GM19328 (cell line): Measurements from ENCODE around the gene TMEM92.

Experiments used
- ATAC-seq: cut with Tn5 transposase; IDR thresholded peaks from one replicate; pipeline ENCODE4 v1.9.1; 2021; ENCODE audit warnings: mild to moderate bottlenecking, moderate library complexity; ENCODE audit not compliant: unreplicated experiment

The TMEM92 gene

GRCh38 chr17:50274142-50274896, at the start of gene TMEM92:
Gene TMEM92, plus strand, starts transcription at chr17:50274466. Its CDS starts 36 bp downstream, at chr17:50274502.
- ATAC-seq, result no peak

GRCh38 chr17:50225701-50226240, 48.5 kb upstream of the TMEM92 start:
- ATAC-seq, result no peak

- ATAC-seq, result no peak
Observed at GRCh38 chr17:50234581-50234980, 39.7 kb upstream of the TMEM92 start.

- no peak for ATAC-seq
Observed at GRCh38 chr17:50237901-50238300, 36.4 kb upstream of the TMEM92 start.

DNA sequence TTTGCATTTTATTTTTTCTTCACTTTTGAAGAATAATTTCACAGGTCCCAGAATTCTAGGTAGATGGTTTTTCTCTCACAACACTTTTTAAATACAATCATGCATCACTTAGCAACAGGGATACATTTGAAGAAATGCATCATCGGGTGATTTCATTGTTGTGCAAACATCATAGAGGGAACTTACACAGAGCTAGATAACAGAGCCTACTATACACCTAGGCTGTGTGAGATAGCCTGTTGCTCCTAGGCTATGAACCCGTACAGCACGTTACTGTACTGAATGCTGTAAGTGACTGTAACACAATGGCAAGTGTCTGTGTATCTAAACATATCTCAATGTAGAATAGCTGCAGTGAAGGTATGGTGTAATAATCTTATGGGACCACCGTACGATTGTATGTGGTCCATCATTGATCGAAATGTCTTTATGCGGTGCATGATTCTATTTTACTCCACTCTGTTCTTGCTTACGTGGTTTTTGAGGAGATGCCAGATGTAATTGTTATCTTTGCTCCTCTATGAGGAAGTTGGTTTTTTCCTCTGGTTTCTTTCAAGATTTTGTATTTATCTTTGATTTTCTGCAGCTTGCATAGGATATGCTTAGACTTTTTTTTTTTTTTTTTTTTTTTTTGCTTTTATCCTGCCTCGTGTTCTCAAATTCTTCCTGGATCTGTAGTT, 35.5 kb upstream of the TMEM92 start:
- no peak for ATAC-seq

GRCh38 chr17:50239937-50240336, 34.3 kb upstream of the TMEM92 start:
- ATAC-seq, result no peak

- no peak for ATAC-seq
Observed at GRCh38 chr17:50240851-50241250, 33.4 kb upstream of the TMEM92 start.

DNA sequence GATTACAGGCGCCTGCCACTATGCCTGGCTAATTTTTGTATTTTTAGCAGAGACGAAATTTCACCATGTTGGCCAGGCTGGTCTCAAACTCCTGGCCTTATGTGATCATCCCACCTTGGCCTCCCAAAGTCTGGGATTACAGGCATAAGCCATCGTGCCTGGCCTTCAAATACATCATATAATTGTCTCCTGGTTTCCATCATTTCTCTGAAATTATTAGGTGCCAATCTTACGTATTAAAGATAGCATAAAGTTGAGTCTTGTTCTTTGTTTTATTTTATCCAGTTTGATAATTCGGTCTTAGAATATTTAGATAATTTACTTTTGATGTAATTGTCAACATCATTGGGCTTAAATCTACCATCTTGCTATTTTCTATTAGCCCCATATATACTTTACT, 32.8 kb upstream of the TMEM92 start:
- ATAC-seq, result no peak

GRCh38 chr17:50244771-50245170, 29.5 kb upstream of the TMEM92 start:
- ATAC-seq, result no peak

DNA sequence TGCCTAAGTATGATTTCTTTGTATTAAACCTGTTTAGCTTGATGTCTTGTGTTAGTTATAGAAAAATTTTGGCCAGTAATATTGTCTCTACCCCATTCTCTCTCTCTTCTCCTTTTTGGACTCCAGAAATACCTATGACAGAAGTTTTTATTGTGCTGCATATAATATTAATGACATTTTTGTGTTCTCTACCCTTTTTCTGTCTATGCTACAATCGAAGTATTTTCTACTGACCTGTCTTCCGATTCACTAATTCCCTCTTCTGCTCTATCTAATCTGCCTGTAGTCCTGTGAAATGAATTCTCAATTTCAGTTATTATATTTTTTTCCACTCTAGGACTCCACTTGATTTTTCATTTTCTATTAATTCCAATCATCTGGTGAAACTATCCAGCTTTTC, 26.0 kb upstream of the TMEM92 start:
- ATAC-seq, result no peak

- no peak for ATAC-seq
Observed at GRCh38 chr17:50252781-50253180, 21.5 kb upstream of the TMEM92 start.

GRCh38 chr17:50255766-50256635, 18.3 kb upstream of the TMEM92 start:
- no peak for ATAC-seq

GRCh38 chr17:50256826-50257618, 17.2 kb upstream of the TMEM92 start:
- ATAC-seq, result no peak

DNA sequence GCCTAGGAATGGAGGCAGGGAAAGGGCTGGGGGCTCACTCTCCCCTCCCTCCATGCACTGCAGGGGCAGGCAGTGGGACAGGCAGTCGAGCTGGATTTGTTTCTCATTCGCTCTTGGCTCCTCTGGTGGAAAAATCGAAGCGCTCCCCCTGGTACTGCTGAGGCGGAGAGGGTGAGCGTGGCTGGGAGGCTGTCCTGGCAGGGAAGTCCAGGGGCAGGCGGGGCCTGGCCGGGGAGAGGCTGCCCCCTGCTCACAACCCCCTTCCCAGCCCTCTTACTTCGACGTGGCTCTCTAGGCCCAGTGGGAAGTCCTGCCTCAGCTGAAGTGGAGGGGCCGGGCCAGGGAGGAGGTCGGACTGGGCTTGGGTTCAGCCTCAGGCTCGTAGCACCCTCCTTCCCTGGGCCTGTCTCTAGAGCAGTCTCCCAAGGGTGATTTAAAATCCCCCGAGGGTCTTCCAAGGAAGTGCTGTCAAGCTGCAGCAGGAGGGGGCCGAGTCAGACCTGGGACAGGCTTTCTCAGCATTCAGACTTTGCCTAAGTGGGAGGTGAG, 16.5 kb upstream of the TMEM92 start:
- no peak for ATAC-seq

DNA sequence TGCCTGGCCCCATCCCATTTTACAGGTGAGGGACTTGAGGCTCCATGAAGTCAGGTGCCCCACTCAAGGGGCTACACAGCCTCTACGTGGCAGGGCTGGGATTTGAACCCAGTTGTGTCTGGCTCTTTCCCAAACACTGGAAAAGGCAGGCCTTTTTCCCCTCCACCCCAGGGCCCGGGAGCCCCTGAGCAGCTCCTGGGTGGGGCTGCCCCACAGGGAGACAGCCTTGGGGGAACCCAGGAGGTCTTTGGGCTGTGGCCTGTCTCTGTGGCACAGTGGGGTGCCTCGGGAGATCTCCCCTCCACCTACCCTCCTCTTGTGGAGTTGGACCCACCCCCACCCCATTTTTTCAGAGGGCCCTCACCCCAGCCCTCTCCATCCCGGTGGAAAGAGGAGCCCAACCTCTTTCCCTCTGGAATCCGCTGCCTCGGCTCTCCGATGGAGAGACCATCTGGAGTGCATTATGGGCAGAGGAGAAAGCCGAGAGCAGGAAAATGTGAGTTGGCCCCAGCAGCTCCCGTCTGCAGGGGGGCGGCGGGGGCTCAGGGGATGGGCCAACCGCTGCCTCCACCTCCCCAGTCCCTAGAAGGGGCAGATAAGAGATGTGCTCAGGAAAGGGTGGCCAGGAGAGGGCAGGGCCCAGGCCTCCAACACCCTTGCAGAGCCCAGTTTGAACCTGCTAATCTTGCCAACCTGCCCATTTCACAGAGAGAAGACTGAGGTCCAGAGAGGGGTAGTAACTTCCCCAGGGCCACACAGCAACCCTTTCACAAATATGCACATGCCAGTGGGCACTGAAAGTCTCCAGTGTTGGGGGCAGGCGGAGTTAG, 15.4 kb upstream of the TMEM92 start:
- no peak for ATAC-seq

GRCh38 chr17:50259477-50260324, 14.6 kb upstream of the TMEM92 start:
- ATAC-seq, result no peak

DNA sequence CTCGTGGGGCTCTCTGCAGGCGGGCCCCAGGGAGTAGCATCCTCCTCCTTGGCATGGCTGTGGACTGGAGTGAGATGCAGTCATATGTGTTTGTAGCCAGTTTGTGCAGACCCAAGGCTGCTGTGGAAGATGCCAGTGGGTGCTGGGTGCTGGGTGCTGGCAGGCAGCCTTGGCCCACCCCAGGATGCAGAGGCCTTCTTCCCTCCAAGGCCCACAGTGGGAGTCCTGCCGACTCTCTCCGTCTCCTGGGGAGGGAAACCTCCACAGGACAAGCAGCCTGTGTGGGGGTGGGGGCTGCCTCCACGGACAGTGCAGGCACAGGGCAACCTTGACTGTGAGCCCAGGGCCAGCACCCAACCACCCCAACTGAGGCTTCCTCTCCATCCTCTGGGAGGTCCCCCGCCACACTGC, 13.8 kb upstream of the TMEM92 start:
- no peak for ATAC-seq
